ENCODE measurements around the gene USP25.
A peak's percentile ranks its signal among the peaks of the same experiment; 100 is the strongest.
"Not testable (repeated sequence)": the region's sequence is repeated elsewhere in the genome, so short reads cannot be mapped to it uniquely, and the experiment has no call there.

Gene USP25

DNA sequence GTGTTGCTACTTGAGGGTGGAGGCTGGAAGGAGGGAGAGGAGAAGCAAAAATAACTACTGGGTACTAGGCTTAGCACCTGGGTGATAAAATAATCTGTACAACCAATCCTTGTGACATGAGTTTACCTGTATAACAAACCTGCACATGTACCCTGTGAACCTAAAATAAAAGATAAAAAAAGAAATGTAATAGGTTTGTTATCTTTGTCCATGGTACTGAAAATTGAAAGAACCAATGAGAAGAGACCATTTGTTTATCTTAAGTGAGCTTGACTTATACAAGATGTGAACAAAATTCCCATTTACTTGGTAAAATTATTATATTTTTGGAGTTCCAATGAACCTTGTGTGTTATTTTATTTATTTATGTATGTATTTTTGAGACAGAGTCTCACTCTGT, 11.1 kb upstream of the USP25 start:
- Mint-ChIP-seq H3K4me3 (no peak overlapping the region), H3K4me1 (ENCODE audit: low read depth) (no peaks in the 10 kb centered on the region), H3K36me3 (ENCODE audit: low read depth) (no peaks in the 10 kb centered on the region), H3K27me3 (ENCODE audit: low read depth) (no peaks in the 10 kb centered on the region), H3K27ac (no peak overlapping the region), H3K9me3 (no peaks in the 10 kb centered on the region)

DNA sequence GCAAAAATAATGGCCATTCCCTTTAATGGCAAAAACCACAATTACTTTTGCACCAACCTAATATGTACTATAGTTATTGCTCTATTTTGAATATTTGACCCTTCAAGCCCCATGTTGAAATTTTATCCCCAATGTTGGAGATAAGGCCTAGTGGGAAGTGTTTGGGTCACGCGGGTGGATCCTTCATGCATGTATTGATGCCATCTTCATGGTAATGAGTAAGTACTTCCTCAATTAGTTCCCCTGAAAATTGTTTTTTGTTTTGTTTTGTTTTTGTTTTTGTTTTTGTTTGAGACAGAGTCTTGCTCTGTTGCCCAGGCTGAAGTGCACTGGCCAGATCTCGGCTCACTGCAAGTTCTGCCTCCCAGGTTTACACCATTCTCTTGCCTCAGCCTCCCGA, 9.8 kb upstream of the USP25 start:
- no peaks in the 10 kb centered on the region for H3K36me3 Mint-ChIP-seq (ENCODE audit: low read depth)
- no peaks in the 10 kb centered on the region for H3K9me3 Mint-ChIP-seq
- H3K4me1 Mint-ChIP-seq (ENCODE audit: low read depth), result no peaks in the 10 kb centered on the region
- no peak overlapping the region for H3K27ac Mint-ChIP-seq
- H3K4me3 Mint-ChIP-seq, result no peak overlapping the region
- no peaks in the 10 kb centered on the region for H3K27me3 Mint-ChIP-seq (ENCODE audit: low read depth)

DNA sequence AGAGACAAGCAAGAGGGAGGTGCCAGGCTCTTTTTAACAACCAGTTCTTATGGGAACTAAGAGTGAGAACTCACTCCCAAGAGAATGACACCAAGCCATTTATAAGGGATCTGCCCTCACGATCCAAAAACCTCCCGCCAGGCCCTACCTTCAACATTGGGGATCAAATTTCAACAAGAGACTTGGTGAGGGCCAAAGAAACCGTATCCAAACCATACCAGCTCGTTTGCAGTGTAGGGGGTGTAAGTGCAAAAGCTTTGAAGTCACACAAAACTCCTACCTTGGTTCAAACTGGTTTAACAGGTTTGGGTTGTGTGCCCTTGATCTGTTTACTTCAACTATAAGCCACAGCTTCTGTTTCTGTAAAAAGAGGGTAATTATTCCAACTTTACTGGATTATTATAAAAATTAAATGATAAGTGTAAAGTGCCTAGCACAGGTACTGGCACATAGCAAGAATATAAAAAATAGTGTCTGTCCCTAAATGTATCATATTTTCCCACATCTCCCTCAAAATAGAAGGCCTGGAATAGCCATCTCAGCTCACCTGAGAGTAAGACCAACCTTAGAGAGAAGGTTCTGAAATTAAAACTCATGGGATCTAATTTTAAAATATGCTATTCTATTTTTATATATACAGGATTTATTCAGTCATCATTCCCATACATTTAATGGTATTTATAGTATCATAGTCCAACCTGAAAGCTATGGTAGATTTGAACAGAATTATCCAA, 7.0 kb upstream of the USP25 start:
- Mint-ChIP-seq H3K9me3 (no peaks in the 10 kb centered on the region), H3K36me3 (ENCODE audit: low read depth) (no peaks in the 10 kb centered on the region), H3K4me1 (ENCODE audit: low read depth) (no peaks in the 10 kb centered on the region), H3K4me3 (no peak overlapping the region), H3K27me3 (ENCODE audit: low read depth) (peaks cover 21% of the 10 kb centered on the region), H3K27ac (no peak overlapping the region)

DNA sequence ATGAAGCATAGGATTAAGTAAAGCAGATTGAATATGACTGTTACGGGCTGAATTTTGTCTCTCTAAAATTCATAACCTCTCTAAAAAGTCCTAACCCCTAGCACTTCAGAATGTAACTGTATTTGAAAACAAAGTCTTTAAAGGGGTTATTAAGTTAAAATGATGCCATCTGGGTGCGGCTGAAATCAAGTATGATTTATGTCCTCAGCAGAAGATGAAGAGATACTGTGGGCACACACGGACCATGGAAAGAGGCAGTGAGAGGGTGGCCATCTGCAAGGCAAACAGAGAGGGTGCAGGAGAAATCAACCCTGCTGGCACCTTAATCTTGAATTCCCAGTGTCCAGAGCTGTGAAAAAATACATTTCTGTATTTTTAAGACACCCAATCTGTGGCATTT, 3.8 kb upstream of the USP25 start:
- H3K36me3 Mint-ChIP-seq (ENCODE audit: low read depth), result no peaks in the 10 kb centered on the region
- H3K4me1 Mint-ChIP-seq (ENCODE audit: low read depth), result peaks cover 5% of the 10 kb centered on the region
- H3K4me3 Mint-ChIP-seq, result no peak overlapping the region
- H3K27ac Mint-ChIP-seq, result no peak overlapping the region
- H3K27me3 Mint-ChIP-seq (ENCODE audit: low read depth), result peaks cover 34% of the 10 kb centered on the region
- no peaks in the 10 kb centered on the region for H3K9me3 Mint-ChIP-seq

DNA sequence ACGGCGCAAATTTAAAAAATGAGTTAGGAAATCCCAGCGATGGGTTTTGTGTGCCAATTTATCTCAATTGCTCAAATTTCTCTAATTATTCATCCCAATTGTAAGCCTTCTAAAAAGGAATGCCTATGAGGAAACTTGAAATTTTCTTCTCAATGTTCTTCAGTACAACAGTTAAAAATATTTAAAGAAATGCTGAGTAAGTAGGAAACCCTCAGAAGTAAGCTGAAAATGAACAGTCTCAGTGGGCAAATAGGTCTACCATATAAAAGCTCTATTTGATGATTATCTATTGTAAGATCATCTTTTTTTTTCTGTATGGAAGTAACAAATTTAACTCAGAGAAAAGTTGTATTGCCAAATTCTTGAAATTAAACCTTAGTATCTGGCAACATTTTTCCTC, 1.7 kb upstream of the USP25 start:
- H3K27me3 Mint-ChIP-seq (ENCODE audit: low read depth), result peaks cover 34% of the 10 kb centered on the region
- peaks cover 17% of the 10 kb centered on the region for H3K4me1 Mint-ChIP-seq (ENCODE audit: low read depth)
- no peaks in the 10 kb centered on the region for H3K36me3 Mint-ChIP-seq (ENCODE audit: low read depth)
- H3K9me3 Mint-ChIP-seq, result no peaks in the 10 kb centered on the region
- H3K27ac Mint-ChIP-seq, result no peak overlapping the region
- no peak overlapping the region for H3K4me3 Mint-ChIP-seq

DNA sequence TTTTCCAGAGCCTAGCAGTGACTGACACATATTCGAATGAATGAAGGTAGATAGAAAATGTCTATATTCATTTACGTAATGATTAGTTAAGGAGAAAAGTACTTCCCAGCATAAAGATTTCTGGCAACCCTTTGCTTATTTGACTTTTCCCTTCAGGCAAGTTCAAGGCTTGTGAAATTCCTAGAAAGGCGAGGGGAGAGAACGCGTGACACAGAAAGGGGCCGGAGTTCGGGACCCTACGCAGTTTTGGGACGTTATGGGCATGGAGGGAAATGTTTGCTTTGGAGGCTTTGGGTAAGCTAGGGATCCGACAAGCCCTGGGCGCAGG, 472 bp upstream of the USP25 start:
- peaks cover 34% of the 10 kb centered on the region for H3K27me3 Mint-ChIP-seq (ENCODE audit: low read depth)
- H3K4me3 Mint-ChIP-seq, result peak overlapping the region; percentile 77
- no peaks in the 10 kb centered on the region for H3K36me3 Mint-ChIP-seq (ENCODE audit: low read depth)
- peaks cover 24% of the 10 kb centered on the region for H3K4me1 Mint-ChIP-seq (ENCODE audit: low read depth)
- no peaks in the 10 kb centered on the region for H3K9me3 Mint-ChIP-seq
- H3K27ac Mint-ChIP-seq, result peak overlapping the region; percentile 62

DNA sequence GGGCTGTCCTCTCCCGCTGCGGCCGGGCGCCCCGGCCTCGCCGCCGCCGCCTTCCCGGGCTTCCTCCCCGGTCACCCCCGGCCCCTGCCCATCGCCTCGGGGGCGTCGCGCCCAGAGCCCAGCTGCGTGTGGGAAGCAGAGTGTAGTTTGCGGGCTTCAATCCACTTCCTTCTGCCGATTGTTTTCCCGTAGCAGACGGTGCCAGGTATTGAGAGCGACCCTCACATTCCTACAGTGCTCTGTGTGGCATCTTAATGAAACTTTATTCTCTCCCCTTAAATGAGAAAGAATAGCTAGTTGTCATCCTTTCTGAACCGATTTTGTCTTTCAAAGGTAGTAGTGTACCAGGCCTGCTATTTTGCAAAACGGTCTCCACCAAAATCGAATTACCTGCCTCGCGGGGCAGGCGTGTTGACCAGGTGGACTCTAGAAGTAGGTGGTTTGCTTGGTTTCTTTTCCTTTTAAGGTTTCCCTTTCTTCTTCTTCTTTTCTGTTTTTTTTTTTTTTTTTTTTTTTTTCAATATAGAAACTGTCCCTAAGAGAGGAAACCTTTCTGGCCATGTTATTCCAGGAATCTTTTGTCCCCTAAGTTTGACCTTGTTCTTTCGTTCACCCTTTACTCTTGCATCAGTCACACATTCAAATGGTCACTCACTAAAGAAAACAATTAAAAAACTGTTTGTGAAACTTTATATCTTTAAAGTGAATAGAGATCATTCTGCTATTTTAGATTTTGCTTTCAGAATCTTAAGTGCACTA, 881 bp downstream of the USP25 start:
- H3K27me3 Mint-ChIP-seq (ENCODE audit: low read depth), result peaks cover 30% of the 10 kb centered on the region
- H3K4me1 Mint-ChIP-seq (ENCODE audit: low read depth), result peaks cover 30% of the 10 kb centered on the region
- peaks cover 2% of the 10 kb centered on the region for H3K36me3 Mint-ChIP-seq (ENCODE audit: low read depth)
- peak overlapping the region; percentile 92 for H3K27ac Mint-ChIP-seq
- no peaks in the 10 kb centered on the region for H3K9me3 Mint-ChIP-seq
- peak overlapping the region; percentile 95 for H3K4me3 Mint-ChIP-seq

DNA sequence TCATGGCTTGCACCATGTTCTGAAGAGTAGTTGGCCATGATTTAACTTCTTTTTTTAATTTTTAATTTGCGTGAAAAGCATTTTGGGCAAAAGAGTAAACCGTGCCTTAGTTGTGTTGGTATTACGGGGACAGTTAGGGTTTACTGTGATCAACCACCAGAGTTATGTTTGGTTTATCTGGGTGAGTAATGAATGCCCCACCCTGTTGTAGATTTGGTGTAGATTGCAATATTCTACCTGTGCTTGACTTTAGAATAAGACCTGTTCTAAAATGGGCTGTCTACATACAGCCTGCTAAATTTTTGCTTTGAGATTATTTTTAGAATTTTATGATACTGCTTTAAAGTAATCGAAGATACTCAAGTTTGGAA, 1.4 kb downstream of the USP25 start:
- peaks cover 36% of the 10 kb centered on the region for H3K4me1 Mint-ChIP-seq (ENCODE audit: low read depth)
- peak overlapping the region; percentile 92 for H3K27ac Mint-ChIP-seq
- H3K27me3 Mint-ChIP-seq (ENCODE audit: low read depth), result peaks cover 26% of the 10 kb centered on the region
- peak overlapping the region; percentile 95 for H3K4me3 Mint-ChIP-seq
- H3K9me3 Mint-ChIP-seq, result no peaks in the 10 kb centered on the region
- H3K36me3 Mint-ChIP-seq (ENCODE audit: low read depth), result peaks cover 4% of the 10 kb centered on the region

DNA sequence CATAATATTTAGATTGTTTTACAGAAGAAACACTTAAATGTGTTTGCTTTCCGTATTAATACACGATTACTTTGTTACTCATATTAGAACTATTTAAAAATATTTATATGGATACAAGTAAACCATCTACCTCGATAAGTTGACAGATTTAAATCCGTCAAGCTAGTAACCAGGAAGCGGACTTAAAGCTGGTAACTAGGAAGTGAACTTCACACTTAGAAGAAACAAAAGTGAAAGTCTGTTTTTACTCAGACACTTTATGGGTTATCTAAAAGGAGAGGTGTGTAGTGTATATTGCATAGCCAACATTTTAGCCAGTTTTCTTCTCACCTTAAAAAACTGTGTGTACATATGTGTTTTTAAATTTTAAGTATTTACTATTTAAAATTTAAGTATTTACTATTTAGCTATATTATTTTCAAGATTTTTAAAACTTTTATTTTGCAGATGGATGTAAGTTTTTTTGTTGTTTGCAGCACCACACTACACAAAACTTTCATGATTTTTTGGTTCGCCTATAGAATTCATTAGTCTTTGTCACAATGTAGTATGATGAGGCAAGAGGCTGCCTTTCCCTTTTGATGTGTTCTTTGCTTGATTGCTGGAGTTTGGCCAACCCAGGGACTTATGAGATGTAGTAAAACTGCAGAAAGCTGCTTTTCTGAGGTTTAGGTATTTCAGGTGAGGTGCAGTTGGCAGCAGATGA, 2.7 kb downstream of the USP25 start:
- Mint-ChIP-seq H3K4me3 (peak overlapping the region; percentile 95), H3K4me1 (ENCODE audit: low read depth) (peaks cover 41% of the 10 kb centered on the region), H3K36me3 (ENCODE audit: low read depth) (peaks cover 9% of the 10 kb centered on the region), H3K9me3 (no peaks in the 10 kb centered on the region), H3K27me3 (ENCODE audit: low read depth) (peaks cover 15% of the 10 kb centered on the region), H3K27ac (peak overlapping the region; percentile 77)

DNA sequence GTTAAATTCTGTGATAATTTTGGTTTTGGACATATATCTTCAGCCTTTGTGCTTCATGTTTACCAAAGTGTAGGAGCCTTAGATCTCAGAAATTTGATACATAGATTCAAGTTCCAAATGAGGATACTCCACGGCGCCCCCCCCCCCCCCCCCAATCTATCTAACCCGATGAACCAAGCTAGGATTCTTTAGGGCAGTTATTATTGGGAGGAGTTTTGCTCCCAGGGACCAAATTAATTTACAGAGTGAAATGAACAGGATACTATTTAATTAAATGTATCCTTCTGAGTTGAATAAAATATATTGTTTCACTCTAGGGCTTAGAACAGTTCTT, 3.2 kb downstream of the USP25 start:
- H3K27me3 Mint-ChIP-seq (ENCODE audit: low read depth), result peaks cover 12% of the 10 kb centered on the region
- peaks cover 44% of the 10 kb centered on the region for H3K4me1 Mint-ChIP-seq (ENCODE audit: low read depth)
- peak overlapping the region; percentile 77 for H3K4me3 Mint-ChIP-seq

DNA sequence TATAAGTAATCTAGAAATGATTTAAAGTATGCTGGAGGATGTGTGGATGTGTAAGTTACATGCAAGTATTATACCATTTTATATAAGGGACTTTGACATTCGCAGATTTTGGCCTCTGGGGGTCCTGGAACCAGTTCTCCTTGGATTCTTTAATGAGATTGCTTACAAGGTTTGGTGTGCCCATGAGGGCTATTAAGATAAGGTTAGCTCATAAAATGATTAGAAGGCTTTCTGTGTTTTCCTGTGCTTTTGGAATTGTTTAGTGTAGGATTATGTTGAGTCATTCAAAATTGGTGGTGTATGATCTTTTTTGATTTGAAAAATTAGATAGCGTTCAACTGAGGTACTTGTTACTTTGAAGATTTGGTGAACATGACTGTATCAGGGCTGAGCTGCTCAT, 5.6 kb downstream of the USP25 start:
- Mint-ChIP-seq H3K27me3 (ENCODE audit: low read depth) (no peaks in the 10 kb centered on the region), H3K36me3 (ENCODE audit: low read depth) (peaks cover 9% of the 10 kb centered on the region), H3K27ac (no peak overlapping the region), H3K4me3 (no peak overlapping the region), H3K4me1 (ENCODE audit: low read depth) (peaks cover 55% of the 10 kb centered on the region), H3K9me3 (no peaks in the 10 kb centered on the region)

More for the DNA sequence above, 3.2 kb downstream of the USP25 start:
- no peaks in the 10 kb centered on the region for H3K9me3 Mint-ChIP-seq
- peaks cover 9% of the 10 kb centered on the region for H3K36me3 Mint-ChIP-seq (ENCODE audit: low read depth)
- H3K27ac Mint-ChIP-seq, result peak overlapping the region; percentile 77

DNA sequence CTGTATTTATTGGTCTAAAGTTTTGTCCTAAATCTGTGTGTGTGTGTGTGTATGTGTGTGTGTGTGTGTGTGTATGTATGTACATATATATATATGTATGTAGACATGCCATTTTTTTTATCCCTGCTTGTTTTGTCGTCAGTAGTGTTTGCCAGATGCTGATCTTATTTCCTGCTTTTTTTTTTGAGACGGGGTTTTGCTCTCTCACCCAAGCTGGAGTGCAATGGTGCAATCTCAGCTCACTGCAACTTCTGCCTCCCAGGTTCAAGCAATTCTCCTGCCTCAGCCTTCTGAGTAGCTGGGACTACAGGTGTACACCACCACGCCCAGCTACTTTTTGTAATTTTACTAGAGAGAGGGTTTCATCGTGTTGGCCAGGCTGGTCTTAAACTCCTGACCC, 6.1 kb downstream of the USP25 start:
- Mint-ChIP-seq H3K4me1 (ENCODE audit: low read depth) (peaks cover 56% of the 10 kb centered on the region), H3K4me3 (peak overlapping the region; percentile 39)
- H3K27ac Mint-ChIP-seq; H3K36me3 Mint-ChIP-seq (ENCODE audit: low read depth); H3K27me3 Mint-ChIP-seq (ENCODE audit: low read depth); H3K9me3 Mint-ChIP-seq: not testable (repeated sequence)

DNA sequence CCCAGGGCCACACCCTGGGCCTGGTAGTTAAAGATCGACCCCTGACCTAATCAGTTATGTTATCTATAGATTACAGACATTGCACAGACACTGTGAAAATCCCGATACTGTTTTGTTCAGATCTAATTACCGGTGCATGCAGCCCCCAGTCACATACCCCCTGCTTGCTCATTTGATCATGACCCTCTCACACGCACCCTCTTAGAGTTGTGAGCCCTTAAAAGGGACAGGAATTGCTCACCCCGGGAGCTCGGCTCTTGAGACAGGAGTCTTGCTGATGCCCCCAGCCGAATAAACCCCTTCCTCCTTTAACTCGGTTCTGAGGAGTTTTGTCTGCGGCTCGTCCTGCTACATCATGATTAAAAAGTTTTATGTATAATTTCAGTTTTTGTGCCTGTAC, 9.0 kb downstream of the USP25 start:
- not testable (repeated sequence) for H3K27ac Mint-ChIP-seq

DNA sequence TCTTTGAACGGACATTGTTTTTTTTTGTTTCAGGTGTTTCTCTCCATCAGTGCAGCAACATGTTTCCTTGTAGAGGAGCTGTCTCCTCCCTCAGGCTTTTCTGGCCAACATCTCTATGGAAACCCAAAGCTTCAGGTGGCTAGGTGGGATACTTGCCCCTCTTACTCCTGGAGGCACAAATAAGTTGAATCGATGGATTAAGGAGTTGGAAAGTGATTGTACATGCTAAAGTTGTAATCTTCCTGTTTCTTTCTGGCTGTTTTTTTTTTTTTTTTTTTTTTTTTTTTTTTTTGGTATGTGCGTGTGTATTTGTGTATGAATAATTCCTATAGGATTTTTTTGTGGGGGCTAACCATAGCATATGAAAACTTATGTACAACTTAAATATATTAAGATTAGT, 10.6 kb downstream of the USP25 start:
- no peak overlapping the region for H3K4me3 Mint-ChIP-seq
- H3K4me1 Mint-ChIP-seq (ENCODE audit: low read depth), result peaks cover 43% of the 10 kb centered on the region
- peaks cover 19% of the 10 kb centered on the region for H3K36me3 Mint-ChIP-seq (ENCODE audit: low read depth)
- H3K27me3 Mint-ChIP-seq (ENCODE audit: low read depth), result no peaks in the 10 kb centered on the region
- no peak overlapping the region for H3K27ac Mint-ChIP-seq
- no peaks in the 10 kb centered on the region for H3K9me3 Mint-ChIP-seq

More for the DNA sequence above, 9.0 kb downstream of the USP25 start:
- H3K9me3 Mint-ChIP-seq; H3K27me3 Mint-ChIP-seq (ENCODE audit: low read depth); H3K4me3 Mint-ChIP-seq: not testable (repeated sequence)
- Mint-ChIP-seq H3K36me3 (ENCODE audit: low read depth) (peaks cover 19% of the 10 kb centered on the region), H3K4me1 (ENCODE audit: low read depth) (peaks cover 50% of the 10 kb centered on the region)

DNA sequence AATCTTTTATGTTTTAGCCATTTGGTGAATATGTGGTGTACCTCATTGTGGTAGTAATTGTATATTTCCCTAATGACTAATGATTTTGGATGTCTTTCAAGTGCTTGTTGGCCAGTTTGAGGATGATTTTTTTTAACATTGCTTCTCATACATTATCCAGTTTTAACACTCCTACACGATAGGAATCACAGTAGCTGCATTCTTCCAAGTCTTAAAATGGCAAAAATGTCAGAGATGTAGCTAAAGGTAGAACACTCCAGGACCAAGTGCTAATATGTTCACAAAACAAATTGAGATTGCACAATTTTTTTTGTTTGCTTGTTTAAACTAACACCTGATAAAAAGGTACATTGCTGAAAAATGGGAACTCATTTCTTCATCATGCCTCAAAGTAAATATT, 11.7 kb downstream of the USP25 start:
- no peaks in the 10 kb centered on the region for H3K27me3 Mint-ChIP-seq (ENCODE audit: low read depth)
- peaks cover 17% of the 10 kb centered on the region for H3K36me3 Mint-ChIP-seq (ENCODE audit: low read depth)
- no peaks in the 10 kb centered on the region for H3K9me3 Mint-ChIP-seq
- H3K4me1 Mint-ChIP-seq (ENCODE audit: low read depth), result peaks cover 34% of the 10 kb centered on the region
- no peak overlapping the region for H3K27ac Mint-ChIP-seq
- no peak overlapping the region for H3K4me3 Mint-ChIP-seq
